Fibroblast of skin of back (primary cell): ENCODE measurements around the gene ECHDC1.

ENCODE experiments used
- DNase-seq: peaks from one replicate; pipeline ENCODE4 v3.0.0-alpha.2; 2013

The ECHDC1 gene

DNA sequence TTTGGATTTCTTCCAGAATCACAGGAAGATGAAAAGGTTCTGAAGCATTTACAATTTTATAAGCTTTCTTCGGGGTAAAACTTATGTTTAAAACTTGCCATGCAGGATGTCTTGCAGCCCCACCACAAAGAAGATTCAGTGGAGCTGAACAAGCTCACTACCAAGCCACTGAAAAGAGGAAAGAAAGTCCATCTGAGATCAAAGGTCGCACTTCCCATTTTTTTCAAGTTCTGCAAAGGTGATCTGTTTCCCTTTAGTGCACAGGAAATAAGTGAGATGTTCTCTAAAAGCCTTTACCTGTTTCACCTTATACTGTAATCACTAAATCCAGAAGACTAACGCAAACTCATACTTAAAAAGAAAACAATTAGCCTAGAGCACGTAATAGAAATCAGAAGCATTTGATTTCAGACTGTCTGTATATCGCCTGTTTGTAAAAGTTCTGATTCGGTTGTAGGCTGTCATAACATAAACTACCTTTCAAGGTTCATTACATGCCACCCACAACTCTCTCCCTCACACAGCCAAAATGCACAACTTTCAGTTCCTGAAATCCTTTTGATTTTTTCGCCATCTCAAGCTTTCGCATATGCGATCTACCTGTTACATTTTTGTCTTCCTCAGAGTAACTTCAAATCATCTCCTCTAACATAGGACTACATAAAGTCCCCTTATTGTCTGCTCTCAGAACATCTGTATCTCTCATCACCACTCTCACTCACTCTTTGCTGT is 1.8 kb downstream of the ECHDC1 start:
- no peak for DNase-seq

- no peak for DNase-seq
Measured at GRCh38 chr6:127340171-127340570, 3.2 kb downstream of the ECHDC1 start.

- no peak for DNase-seq
Measured at GRCh38 chr6:127338936-127339335, 4.5 kb downstream of the ECHDC1 start.

DNA sequence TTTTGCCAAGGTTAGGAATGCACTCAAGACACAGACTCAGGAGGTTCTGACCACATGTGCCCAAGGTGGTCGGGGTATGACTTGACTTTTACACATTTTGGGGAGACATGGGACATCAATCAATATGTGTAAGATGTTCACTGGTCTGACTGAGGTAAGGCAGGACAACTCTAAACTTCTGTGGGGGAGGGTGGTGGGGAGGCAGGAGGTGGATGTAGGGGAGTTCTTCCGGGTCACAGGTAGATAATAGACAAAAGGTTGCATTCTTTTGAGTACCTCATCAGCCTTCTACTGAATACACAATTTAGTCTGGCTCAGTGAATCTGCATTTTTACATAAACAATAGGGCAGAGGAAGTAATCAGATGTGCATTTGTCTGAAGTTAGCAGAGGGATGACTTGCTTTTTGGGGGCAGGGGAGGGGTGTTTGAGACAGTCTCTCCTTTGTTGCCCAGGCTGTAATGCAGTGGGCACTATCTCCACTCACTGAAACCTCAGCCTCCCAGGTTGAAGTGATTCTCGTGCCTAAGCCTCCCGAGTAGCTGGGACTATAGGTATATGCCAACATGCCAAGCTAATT is 10.9 kb downstream of the ECHDC1 start:
- no peak for DNase-seq

DNA sequence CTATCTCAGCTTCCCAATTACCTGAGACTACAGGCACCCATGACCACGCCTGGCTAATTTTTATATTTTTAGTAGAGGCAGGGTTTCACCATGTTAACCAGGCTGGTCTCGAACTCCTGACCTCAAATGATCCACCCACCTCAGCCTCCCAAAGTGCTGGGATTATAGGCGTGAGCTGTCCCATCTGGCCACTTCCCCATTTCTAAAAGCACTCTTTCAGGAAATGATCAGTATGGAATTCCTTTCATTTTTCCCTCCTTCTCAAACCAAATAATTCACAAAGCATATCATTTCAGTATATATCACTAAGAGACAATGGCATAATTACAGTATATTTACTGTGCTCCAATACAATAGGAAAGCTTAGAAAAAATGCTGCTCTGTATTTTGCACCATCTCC is 12.2 kb downstream of the ECHDC1 start:
- peak; percentile 36 for DNase-seq

DNA sequence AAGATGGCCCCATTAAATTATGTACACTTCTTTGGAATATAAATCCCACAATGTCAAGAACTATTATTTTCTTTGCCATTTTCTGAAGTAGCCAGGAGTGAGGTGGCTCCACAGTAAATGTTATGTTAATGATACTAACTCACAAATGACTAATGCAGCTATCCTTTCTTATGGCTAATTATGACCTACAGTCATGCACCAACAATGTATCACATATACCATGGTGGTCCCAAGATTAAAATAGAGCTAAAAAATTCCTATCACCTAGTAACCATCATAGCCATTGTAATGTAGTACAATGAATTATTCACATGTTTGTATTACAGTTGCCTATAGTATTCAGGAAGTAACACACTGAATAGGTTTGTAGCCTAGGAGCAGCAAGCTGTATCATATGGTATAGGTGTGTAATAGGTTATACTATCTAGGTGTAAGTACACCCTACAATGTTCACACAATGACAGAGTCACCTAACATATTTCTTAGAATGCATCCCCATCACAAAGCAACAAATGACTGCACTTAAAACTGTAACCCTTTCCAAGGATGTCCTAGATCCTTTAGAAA is 15.3 kb downstream of the ECHDC1 start:
- peak; percentile 88 for DNase-seq

DNA sequence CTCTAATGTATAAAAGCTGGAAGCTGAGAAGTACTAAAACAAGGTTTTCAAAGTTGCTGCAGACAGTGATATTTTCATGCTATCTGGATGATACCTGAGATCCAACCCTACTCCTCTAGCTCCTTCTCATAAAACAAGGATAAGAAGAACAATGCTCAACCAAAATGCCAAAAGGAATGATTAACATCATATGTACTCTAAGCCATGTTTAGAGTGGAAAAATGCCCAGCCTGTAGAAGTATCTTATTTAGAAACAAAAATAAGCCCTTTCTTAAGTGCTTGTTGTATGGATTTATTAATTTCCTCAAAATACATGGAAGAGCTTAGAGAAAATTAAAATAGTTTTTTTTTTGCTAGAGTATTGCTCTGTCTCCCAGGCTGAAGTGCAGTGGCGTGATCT is 23.7 kb downstream of the ECHDC1 start:
- no peak for DNase-seq

DNA sequence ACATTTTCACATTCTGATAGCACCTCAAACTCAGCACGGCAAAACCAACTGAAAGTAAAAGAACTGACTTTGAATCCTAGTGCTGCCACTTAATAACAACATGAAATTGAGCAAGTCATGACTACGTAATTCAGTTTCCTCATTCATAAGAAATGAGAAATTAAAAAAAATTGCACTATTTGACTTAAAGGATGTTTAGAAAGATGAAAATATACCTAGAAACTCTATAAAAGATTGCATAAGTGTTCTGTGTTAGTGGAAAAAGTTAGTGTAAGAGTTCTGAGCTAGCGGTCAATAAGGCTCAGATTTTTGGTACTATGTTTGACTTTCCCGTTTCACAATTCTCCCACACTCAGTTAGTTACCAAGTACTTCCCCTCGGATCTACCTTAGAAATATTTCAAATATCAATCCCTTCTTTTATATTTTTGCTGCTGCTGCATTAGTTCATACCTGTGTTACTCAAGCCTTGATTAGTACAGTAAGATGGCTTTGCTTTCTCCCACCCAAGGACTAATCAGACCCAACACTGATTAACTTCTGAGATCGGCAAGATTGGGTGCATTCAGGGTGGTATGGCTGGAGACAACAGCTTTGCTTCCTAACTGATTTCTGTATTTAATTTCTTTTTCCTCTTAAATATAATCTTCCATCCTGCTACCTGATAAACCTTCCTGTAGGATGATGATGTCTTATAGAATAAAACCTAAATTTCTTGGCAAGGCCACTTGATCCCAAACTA is 25.9 kb downstream of the ECHDC1 start:
- no peak for DNase-seq

DNA sequence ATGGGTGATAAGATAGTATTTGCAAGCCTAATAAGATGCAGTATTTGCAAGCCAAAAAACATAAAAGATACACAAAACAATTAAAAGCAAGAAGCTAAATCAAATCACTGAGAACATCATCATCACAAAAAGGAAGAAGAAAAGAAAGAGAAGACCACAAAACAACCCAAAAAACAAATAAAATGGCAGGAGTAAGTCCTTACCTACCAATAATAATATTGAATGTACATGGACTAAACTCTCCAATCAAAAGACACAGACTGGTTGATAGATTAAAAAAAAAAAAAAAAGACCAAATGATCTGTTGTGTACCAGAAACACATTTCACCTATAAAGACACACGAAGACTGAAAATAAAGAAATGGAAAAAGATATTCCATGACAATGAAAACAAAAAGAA is 37.7 kb downstream of the ECHDC1 start:
- no peak for DNase-seq

DNA sequence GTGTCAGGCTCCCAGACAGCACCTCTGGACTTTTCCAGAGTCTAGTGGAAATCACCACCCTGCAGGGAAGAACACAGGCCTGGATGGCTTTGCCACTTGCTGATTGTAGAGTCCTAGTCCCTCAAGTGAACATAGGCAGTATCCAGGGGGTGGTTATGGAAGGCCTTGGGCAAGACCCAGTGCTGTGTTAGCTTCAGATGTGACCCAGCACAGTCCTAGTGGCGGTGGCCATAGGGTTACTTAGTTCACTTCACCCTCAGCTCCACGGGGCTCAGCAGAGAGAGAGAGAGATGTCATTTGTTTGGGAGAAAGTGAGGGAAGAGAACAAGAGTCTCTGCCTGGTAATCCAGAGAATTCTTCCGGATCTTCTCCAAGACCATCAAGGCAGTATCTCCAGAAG is 39.5 kb downstream of the ECHDC1 start:
- no peak for DNase-seq

DNA sequence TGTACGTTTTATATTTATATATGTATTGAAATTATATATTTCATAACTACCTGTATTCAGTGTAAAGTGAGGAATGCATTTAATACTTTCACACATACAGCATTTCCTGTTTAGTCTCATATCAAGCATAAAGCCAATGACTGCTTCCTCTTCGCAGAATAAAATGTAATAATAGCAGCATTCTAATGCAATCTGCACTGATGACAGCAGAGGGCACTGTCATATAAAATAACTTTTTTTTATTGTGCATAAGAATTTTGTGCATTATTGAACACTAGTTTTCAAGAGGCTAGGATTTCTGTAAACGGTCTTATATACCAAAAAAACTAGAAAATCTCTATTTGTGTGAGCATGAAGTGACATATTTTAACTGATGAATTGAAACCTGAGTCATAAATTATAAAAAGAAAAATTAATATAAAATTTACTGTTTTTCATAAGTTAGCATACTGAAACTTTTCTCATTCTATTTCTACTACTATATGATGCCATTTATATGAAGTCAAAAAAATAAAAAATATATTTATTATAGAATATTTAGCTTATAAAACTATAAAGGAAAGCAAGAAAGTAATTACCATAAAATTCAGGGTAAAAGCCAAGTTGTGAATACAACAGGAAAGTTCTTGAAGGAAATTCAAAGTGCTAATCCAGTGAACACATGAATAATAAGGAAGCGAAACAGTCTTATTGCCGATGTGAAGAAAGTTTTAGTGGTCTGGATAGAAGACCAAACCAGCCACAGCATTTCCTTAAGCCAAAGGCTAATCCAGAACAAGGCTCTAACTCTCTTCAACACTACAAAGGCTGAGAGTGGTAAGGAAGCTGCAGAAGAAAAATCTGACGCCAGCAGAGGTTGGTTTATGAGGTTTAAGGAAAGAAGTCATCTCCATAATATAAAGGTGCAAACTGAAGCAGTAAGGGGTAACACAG is 40.4 kb downstream of the ECHDC1 start:
- DNase-seq = peak; percentile 55

- DNase-seq = peak; percentile 15
Measured at GRCh38 chr6:127301199-127301700, 42.2 kb downstream of the ECHDC1 start.

- DNase-seq = peak; percentile 95
Measured at GRCh38 chr6:127300411-127300810, 43.0 kb downstream of the ECHDC1 start.

DNA sequence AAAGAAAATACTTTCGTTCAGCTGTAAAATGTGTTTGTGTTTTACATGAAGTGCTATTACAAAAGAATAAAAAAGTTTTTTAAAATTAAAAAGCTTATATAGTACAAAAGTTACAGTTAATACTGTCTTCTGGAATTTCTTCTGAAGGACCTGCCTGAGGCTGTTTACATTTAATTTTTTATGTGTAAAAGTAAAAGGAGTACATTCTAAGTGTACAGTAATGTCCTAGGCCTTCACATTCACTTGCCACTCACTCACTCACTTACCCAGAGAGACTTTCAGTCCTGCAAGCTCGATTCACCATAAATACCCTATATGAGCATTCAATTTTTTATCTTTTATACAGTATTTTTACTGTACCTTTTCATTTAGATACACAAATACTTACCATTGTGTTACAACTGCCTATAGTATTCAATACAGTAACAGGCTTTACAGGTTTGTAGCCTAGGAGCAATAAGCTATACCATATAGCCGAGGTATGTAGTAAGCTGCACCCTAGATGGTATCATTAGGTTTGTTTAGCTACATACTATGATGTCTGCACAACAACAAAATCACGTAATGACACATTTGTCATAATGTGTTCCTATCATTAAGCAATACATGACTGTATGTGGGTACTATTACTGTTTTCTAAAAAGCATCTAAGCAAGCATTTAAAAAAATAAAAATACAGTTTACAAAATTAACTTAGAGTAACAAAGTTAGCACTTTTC is 43.7 kb downstream of the ECHDC1 start:
- peak; percentile 43 for DNase-seq

GRCh38 chr6:127298475-127298874 is 44.9 kb downstream of the ECHDC1 start:
- DNase-seq = peak; percentile 8

GRCh38 chr6:127297502-127298070 is 45.8 kb downstream of the ECHDC1 start:
- no peak for DNase-seq

GRCh38 chr6:127291495-127291894 is 51.9 kb downstream of the ECHDC1 start:
- DNase-seq = no peak

- no peak for DNase-seq
Measured at GRCh38 chr6:127290391-127291265, 52.8 kb downstream of the ECHDC1 start.

DNA sequence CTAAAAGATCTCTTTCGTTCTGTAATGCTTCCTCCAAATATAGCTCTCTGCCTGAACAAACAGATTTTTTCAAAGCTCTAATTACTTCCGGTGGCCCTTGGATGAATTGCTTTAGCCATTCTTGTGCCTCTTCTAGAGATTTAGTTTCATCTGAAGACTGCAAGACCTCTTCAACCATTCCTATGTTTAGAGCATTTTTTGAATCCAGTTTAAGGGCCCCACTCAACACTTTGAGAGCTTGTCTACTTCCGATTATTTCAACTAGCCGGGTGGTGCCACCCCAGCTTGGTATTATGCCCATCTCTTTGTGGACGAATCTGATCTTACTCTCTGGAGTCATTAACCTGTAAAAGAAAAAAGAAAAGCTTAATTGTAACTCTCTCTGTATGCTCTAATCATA is 53.5 kb downstream of the ECHDC1 start:
- no peak for DNase-seq

- peak; percentile 44 for DNase-seq
Measured at GRCh38 chr6:127288705-127289104, 54.7 kb downstream of the ECHDC1 start.
